Activated CD4-positive, alpha-beta T cell treated with anti-CD3 and anti-CD28 coated beads, Interleukin-2, amount 50 U/mL, for 1 hour (primary cell): ENCODE measurements around the gene NPAS4.
A peak's percentile ranks its signal among the peaks of the same experiment; 100 is the strongest.
"Not testable (repeated sequence)": the region's sequence is repeated elsewhere in the genome, so short reads cannot be mapped to it uniquely, and the experiment has no call there.

Experiments
- DNase-seq: peaks from one replicate; pipeline ENCODE4 v3.0.0-alpha.2; 2020

NPAS4 gene

GRCh38 chr11:66418168-66418985, 2.5 kb upstream of the NPAS4 start:
- peak; percentile 58 for DNase-seq

DNA sequence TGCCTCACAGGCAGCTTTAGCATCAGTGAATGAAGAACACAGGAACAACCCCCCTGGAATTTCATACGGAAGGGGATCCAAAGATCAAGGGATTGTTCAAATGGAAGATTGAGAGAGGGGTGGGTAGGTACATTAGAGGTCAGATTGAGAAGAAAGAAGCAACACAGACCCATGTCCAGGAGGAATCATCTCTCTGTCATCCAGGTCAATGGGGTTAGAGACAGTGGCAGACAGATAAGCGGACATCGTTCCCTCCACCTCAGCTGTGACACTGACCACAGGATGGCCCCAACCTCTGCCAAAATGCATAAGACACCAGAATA, 1.9 kb upstream of the NPAS4 start:
- no peak for DNase-seq

- DNase-seq: no peak
Observed at GRCh38 chr11:66419825-66420224, 1.0 kb upstream of the NPAS4 start.

- DNase-seq: peak; percentile 89
Observed at GRCh38 chr11:66421492-66422205, 814 bp downstream of the NPAS4 start.

GRCh38 chr11:66426314-66426713, 5.5 kb downstream of the NPAS4 start:
- DNase-seq: no peak

- no peak for DNase-seq
Observed at GRCh38 chr11:66428933-66429332, 8.1 kb downstream of the NPAS4 start.

GRCh38 chr11:66429983-66430602, 9.3 kb downstream of the NPAS4 start:
- DNase-seq: peak; percentile 73

GRCh38 chr11:66431287-66431686, 10.5 kb downstream of the NPAS4 start:
- not testable (repeated sequence) for DNase-seq

DNA sequence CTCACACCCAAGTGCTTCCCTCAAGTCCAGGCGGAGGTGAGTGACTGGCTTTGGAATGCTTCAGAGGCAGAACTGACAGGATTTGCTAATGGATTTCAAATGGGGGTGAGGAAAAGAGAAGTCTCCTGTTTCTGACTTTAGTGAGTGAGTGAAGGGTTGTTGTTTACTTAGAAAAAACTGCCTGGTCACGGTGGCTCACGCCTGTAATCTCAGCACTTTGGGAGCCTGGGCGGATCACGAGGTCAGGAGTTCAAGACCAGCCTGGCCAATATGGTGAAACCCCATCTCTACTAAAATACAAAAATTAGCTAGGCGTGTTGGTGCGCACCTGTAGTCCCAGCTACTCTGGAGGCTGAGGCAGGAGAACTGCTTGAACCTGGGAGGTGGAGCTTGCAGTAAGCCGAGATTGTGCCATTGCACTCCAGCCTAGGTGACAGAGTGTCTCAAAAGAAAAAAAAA, 11.1 kb downstream of the NPAS4 start:
- DNase-seq: not testable (repeated sequence)

DNA sequence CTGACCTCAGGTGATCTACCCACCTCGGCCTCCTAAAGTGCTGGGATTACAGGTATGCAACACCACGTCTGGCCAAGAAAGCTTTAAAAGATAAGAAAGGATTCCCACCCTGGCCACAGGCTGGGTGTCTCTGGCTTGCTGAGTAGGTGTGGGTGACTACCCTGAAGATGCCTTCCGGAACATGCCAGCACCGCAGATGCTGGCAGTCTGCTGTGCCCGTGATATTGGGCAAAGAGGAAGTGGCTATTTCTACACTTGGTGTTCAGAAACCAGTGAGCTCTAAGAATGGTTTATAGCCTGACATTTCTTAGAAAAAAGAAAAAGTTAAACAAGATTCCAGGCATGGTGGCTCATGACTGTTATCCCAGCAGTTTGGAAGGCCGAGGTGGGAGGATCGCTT, 11.8 kb downstream of the NPAS4 start:
- DNase-seq: no peak

DNA sequence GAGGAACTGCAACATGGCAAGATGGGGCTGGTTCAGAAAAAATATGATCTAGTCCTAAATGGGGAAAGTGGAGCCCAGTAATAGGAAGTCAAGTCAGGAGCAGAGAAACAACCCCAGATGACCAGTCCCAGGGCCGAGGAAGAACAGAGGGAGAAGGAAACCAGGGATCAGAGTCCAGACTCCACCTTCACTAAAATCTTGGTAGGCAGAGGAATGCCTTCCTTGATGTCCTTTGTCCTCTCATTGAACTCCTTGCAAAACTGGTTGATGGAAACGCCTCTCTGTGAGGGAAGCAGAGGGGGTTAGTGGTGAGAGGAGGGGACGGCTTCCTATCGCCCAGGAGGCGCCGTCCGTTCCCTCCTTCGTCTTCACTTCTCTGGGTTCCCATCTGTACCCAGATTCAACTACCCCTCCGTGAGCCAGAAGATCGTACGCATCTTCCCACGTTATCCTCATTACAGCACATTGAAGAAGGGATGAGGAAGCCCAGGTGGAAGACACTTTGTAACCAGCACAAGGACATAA, 17.2 kb downstream of the NPAS4 start:
- DNase-seq: no peak

GRCh38 chr11:66438504-66439466, 17.9 kb downstream of the NPAS4 start, which contains the start of gene MRPL11:
MRPL11 (minus strand) TSS chr11:66438848; CDS start chr11:66438754, 94 bp downstream.
- peak; percentile 90 for DNase-seq

- DNase-seq: not testable (repeated sequence)
Observed at GRCh38 chr11:66440101-66440939, 19.5 kb downstream of the NPAS4 start.

DNA sequence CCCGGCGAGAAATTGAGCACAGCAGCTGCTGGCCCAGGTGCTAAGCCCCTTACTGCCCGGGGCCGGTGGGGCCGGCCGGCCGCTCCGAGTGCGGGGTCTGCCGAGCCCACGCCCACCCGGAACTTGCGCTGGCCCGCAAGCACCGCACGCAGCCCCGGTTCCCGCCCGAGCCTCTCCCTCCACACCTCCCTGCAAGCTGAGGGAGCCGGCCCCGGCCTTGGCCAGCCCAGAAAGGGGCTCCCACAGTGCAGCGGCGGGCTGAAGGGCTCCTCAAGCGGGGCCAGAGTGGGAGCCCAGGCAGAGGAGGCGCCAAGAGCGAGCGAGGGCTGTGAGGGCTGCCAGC, 20.1 kb downstream of the NPAS4 start:
- DNase-seq: not testable (repeated sequence)

DNA sequence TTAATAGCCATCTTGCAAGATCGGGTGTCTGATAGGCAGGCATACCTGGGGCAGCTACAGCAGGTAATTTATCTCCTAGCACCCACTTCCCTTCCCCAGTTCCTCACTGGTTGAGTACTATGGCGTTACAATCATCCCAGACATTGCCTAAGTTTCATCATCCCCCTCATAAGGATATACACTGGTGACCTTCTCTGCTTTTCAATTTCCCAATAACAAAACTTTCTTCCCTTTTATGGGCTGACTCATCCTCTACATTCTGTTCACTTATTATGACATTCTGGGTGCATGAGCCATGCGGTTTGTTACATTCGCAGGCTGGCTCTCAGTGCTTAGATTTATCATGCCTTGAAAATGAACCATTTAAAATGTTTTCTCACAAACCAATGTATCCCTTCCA, 22.8 kb downstream of the NPAS4 start:
- no peak for DNase-seq

DNA sequence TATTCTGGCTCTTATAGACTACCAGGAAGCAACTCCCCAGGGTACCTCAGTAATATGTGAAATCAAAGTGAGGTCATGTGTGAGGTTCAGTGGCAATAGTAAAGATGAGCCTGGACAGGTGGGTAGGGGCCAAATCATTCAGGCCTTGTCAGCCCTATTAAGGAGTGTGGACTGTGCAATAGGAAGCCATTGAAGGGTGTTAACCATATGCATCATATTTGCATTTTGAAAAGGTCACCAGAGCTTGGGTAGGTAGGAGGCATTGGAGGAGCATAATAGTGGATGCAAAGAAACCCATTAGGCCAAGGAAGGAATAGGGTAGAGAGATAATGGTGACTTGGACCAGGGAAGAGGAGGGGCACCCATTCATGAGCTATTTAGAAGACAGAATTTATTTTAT, 26.2 kb downstream of the NPAS4 start:
- DNase-seq: no peak

- DNase-seq: no peak
Observed at GRCh38 chr11:66448523-66448922, 27.7 kb downstream of the NPAS4 start.

DNA sequence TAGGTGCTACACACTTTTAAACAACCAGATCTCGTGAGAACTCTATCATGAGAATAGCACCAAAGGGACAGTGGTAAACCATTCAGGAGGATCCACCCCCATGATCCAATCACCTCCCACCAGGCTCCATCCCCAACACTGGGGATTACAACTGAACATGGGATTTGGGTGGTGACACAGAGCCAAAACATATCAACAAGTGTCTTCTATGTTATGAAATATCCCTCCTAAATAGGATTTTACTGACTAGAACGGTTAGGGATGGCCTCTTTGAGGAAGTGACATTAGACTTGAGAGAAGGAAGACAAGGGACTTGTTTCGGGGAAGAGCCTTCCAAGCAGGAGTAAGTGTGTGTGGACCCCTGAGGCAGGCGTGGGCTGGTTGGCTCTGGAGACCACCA, 29.7 kb downstream of the NPAS4 start:
- no peak for DNase-seq

GRCh38 chr11:66451663-66452062, 30.8 kb downstream of the NPAS4 start:
- no peak for DNase-seq

GRCh38 chr11:66454247-66454646, 33.4 kb downstream of the NPAS4 start:
- DNase-seq: no peak

DNA sequence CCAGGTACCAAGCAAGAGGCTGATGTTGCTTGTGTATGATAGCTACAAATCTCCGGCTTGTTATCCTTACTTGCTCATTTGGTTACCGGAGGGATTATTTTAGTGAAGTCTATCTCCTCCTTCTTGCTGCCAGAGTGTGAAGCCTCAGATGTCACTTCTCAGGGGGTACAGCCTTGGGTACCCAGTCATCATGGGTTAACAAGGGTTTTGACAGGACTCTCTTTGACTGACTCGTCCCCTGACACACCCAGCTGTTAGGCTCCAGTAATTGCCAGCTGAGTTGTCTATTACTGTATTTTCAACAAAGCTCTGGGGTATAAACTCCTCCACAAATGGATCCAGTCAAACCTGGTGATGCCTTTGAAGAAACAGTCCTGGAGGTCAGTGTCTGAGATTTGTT, 34.0 kb downstream of the NPAS4 start:
- no peak for DNase-seq

- no peak for DNase-seq
Observed at GRCh38 chr11:66457826-66458225, 37.0 kb downstream of the NPAS4 start.
